Fibroblast of skin of right biceps (primary cell): ENCODE data around the gene RAPGEFL1.
"Not testable (repeated sequence)": the region's sequence is repeated elsewhere in the genome, so short reads cannot be mapped to it uniquely, and the experiment has no call there.

ENCODE experiments used
- DNase-seq: peaks from one replicate; pipeline ENCODE4 v3.0.0-alpha.2; 2013

RAPGEFL1 gene

GRCh38 chr17:40175928-40176753, 1.1 kb upstream of the RAPGEFL1 start:
- no peak for DNase-seq

GRCh38 chr17:40176754-40177110, 538 bp upstream of the RAPGEFL1 start:
- DNase-seq = no peak

- no peak for DNase-seq
Measured at GRCh38 chr17:40178021-40178601, 841 bp downstream of the RAPGEFL1 start.

- no peak for DNase-seq
Measured at GRCh38 chr17:40178660-40179059, 1.4 kb downstream of the RAPGEFL1 start.

GRCh38 chr17:40179923-40180659, 2.8 kb downstream of the RAPGEFL1 start:
- DNase-seq = peak; percentile 67

- DNase-seq = no peak
Measured at GRCh38 chr17:40180694-40181093, 3.4 kb downstream of the RAPGEFL1 start.

GRCh38 chr17:40181205-40181604, 3.9 kb downstream of the RAPGEFL1 start:
- no peak for DNase-seq

- DNase-seq = no peak
Measured at GRCh38 chr17:40182606-40183005, 5.3 kb downstream of the RAPGEFL1 start.

- no peak for DNase-seq
Measured at GRCh38 chr17:40187238-40187637, 10.0 kb downstream of the RAPGEFL1 start.

- DNase-seq = no peak
Measured at GRCh38 chr17:40188694-40189093, 11.4 kb downstream of the RAPGEFL1 start.

- no peak for DNase-seq
Measured at GRCh38 chr17:40190197-40191021, 13.1 kb downstream of the RAPGEFL1 start.

- peak; percentile 77 for DNase-seq
Measured at GRCh38 chr17:40191237-40192208, 14.3 kb downstream of the RAPGEFL1 start.

- no peak for DNase-seq
Measured at GRCh38 chr17:40192961-40193360, 15.7 kb downstream of the RAPGEFL1 start.

- DNase-seq = no peak
Measured at GRCh38 chr17:40194821-40195220, 17.6 kb downstream of the RAPGEFL1 start.

GRCh38 chr17:40197550-40197949, 20.3 kb downstream of the RAPGEFL1 start:
- no peak for DNase-seq

GRCh38 chr17:40197965-40198456, 20.7 kb downstream of the RAPGEFL1 start:
- DNase-seq = not testable (repeated sequence)

- DNase-seq = no peak
Measured at GRCh38 chr17:40198576-40198975, 21.3 kb downstream of the RAPGEFL1 start.

- DNase-seq = no peak
Measured at GRCh38 chr17:40203131-40203530, 25.9 kb downstream of the RAPGEFL1 start.

- DNase-seq = not testable (repeated sequence)
Measured at GRCh38 chr17:40206193-40206592, 28.9 kb downstream of the RAPGEFL1 start.

GRCh38 chr17:40209404-40210093, 32.3 kb downstream of the RAPGEFL1 start:
- peak; percentile 75 for DNase-seq

GRCh38 chr17:40213914-40214313, 36.6 kb downstream of the RAPGEFL1 start:
- not testable (repeated sequence) for DNase-seq
